Parathyroid adenoma (tissue), 2 donors: Measurements from ENCODE around the gene CES3.
"Not testable (repeated sequence)": the region's sequence is repeated elsewhere in the genome, so short reads cannot be mapped to it uniquely, and the experiment has no call there.

Source experiments
- H2AFZ ChIP-seq: fragments of 300-600 bp; sonication (generic); one replicate; pipeline ENCODE4 v1.7.0; 2017; ENCODE audit warnings: antibody characterized with exemption, mild to moderate bottlenecking
- H3K27ac ChIP-seq: fragments of 300-600 bp; sonication (generic); one replicate; pipeline ENCODE4 v1.7.0; 2017
- H3K27me3 ChIP-seq: fragments of 300-600 bp; sonication (generic); one replicate; pipeline ENCODE4 v1.7.0; 2017; ENCODE audit warnings: low read length; ENCODE audit not compliant: control insufficient read depth, insufficient read depth
- H3K36me3 ChIP-seq: fragments of 300-600 bp; sonication (generic); one replicate; pipeline ENCODE4 v1.7.0; 2017; ENCODE audit warnings: low read length; ENCODE audit not compliant: control insufficient read depth, insufficient read depth
- H3K4me1 ChIP-seq: fragments of 300-600 bp; sonication (generic); one replicate; pipeline ENCODE4 v1.7.0; 2017; ENCODE audit warnings: control low read depth
- H3K4me2 ChIP-seq: fragments of 300-600 bp; sonication (generic); one replicate; pipeline ENCODE4 v1.7.0; 2017; ENCODE audit warnings: low read length
- H3K4me3 ChIP-seq: fragments of 300-600 bp; sonication (generic); one replicate; pipeline ENCODE4 v1.7.0; 2017; ENCODE audit warnings: low read depth, low read length
- H3K79me2 ChIP-seq: fragments of 300-600 bp; sonication (generic); one replicate; pipeline ENCODE4 v1.7.0; 2017; ENCODE audit warnings: control low read depth
- H3K9ac ChIP-seq: fragments of 300-600 bp; sonication (generic); one replicate; pipeline ENCODE4 v1.7.0; 2017; ENCODE audit warnings: mild to moderate bottlenecking
- H3K9me3 ChIP-seq: fragments of 300-600 bp; sonication (generic); one replicate; pipeline ENCODE4 v1.7.0; 2017; ENCODE audit warnings: low read length; ENCODE audit not compliant: control insufficient read depth
- TF ChIP-seq, protein P1 (sequence below): fragments of 300-600 bp; sonication (generic); IDR thresholded peaks from one replicate; pipeline ENCODE4 v1.7.0; 2017; ENCODE audit warnings: antibody characterized with exemption, mild to moderate bottlenecking
- donor health status: primary hyperparathyroidism.

The CES3 gene

DNA sequence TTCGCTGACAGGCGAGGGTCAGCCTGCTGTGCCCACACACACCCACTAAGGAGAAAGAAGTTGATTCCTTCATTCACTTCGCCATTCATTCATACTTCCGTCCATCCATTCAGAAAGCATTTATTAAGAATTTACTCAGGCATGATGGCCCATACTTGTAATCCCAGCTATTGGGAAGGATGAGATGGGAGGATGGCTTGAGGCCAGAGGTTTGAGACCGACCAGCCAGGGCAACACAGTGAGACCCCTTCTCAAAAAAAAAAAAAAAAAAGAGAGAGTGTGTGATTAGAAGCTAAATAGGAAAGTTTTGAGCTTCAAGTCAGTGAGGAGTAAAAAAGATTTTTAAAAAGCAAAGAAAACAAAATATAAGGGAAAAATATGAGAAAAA, 17.0 kb upstream of the CES3 start:
- Histone ChIP-seq H3K4me2 (no peak overlapping the region), H3K4me3 (no peak overlapping the region), H3K27ac (no peak overlapping the region), H3K79me2 (no peaks in the 10 kb centered on the region), H3K36me3 (no peaks in the 10 kb centered on the region), H3K9ac (no peak overlapping the region), H3K27me3 (no peaks in the 10 kb centered on the region), H3K4me1 (peaks cover 14% of the 10 kb centered on the region), H2AFZ (no peak overlapping the region), H3K9me3 (no peaks in the 10 kb centered on the region)
- TF ChIP-seq, protein P1, sequence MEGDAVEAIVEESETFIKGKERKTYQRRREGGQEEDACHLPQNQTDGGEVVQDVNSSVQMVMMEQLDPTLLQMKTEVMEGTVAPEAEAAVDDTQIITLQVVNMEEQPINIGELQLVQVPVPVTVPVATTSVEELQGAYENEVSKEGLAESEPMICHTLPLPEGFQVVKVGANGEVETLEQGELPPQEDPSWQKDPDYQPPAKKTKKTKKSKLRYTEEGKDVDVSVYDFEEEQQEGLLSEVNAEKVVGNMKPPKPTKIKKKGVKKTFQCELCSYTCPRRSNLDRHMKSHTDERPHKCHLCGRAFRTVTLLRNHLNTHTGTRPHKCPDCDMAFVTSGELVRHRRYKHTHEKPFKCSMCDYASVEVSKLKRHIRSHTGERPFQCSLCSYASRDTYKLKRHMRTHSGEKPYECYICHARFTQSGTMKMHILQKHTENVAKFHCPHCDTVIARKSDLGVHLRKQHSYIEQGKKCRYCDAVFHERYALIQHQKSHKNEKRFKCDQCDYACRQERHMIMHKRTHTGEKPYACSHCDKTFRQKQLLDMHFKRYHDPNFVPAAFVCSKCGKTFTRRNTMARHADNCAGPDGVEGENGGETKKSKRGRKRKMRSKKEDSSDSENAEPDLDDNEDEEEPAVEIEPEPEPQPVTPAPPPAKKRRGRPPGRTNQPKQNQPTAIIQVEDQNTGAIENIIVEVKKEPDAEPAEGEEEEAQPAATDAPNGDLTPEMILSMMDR: no peak

DNA sequence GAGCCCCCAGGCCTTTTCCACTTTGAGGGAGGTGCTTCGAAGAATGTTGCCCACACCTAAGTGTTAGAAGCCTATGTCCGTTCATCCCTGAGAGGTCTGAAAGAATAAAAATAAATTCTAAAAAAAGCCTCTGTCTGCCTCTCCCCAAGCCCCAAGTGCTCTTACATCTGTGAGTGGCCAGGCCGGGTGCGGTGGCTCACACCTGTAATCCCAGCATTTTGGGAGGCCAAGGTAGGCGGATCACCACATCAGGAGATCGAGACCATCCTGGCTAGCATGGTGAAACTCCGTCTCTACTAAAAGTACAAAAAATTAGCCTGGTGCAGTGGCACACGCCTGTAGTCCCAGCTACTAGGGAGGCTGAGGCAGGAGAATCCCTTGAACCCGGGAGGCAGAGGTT, 16.1 kb upstream of the CES3 start:
- H3K27ac ChIP-seq, H3K27me3 ChIP-seq, H3K36me3 ChIP-seq: not testable (repeated sequence)

DNA sequence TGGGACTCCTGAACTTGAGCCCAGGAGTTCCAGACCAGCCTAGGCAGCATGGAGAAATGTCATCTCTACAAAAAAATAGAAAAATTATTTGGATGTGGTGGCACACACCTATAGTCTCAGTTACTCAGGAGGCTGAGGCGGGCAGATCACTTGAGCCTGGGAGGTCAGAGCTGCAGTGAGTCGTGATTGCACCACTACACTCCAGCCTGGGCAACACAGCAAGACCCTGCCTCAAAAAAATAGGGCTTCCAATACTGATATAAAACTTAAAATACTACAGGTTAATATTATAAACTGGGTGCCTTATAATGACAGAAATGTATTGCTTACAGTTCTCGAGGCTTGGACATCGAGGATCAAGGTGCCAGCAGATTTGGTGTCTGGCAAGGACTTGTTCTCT, 15.1 kb upstream of the CES3 start:
- H3K4me3 ChIP-seq: no peak overlapping the region
- H3K36me3 ChIP-seq: no peaks in the 10 kb centered on the region
- no peak overlapping the region for H2AFZ ChIP-seq
- TF ChIP-seq, protein P1: no peak
- H3K79me2 ChIP-seq: no peaks in the 10 kb centered on the region
- no peak overlapping the region for H3K27ac ChIP-seq
- H3K4me1 ChIP-seq: peaks cover 14% of the 10 kb centered on the region
- H3K9ac ChIP-seq: no peak overlapping the region
- no peak overlapping the region for H3K4me2 ChIP-seq
- no peaks in the 10 kb centered on the region for H3K9me3 ChIP-seq
- H3K27me3 ChIP-seq: no peaks in the 10 kb centered on the region

More for the DNA sequence above, 16.1 kb upstream of the CES3 start:
- not testable (repeated sequence) for H3K4me2 ChIP-seq, H3K9me3 ChIP-seq, H3K9ac ChIP-seq, H3K4me3 ChIP-seq, H2AFZ ChIP-seq, H3K79me2 ChIP-seq
- peaks cover 14% of the 10 kb centered on the region for H3K4me1 ChIP-seq

DNA sequence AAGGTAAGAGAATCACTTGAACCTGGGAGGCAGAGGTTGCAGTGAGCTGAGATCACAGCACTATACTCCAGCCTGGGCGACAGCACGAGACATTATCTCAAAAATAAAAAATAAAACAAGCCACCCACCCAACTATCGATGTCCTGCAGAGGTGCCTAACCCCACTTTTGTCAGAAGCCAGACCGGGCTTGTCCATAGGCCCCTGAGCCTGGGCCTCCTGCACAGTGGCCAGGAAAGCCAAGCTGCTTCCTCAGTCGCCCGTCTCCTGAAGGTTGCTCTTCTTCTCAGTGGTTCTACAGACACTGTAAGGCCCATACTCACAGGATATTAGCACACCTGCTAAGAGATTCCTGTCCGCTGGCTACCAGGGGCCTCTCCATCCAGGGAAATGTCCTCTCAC, 14.5 kb upstream of the CES3 start:
- Histone ChIP-seq H3K27me3 (no peaks in the 10 kb centered on the region), H3K79me2 (no peaks in the 10 kb centered on the region), H3K27ac (no peak overlapping the region), H3K4me3 (no peak overlapping the region), H3K9ac (no peak overlapping the region), H3K9me3 (no peaks in the 10 kb centered on the region), H3K4me1 (peaks cover 14% of the 10 kb centered on the region), H2AFZ (no peak overlapping the region), H3K36me3 (no peaks in the 10 kb centered on the region), H3K4me2 (no peak overlapping the region)
- TF ChIP-seq, protein P1: no peak

DNA sequence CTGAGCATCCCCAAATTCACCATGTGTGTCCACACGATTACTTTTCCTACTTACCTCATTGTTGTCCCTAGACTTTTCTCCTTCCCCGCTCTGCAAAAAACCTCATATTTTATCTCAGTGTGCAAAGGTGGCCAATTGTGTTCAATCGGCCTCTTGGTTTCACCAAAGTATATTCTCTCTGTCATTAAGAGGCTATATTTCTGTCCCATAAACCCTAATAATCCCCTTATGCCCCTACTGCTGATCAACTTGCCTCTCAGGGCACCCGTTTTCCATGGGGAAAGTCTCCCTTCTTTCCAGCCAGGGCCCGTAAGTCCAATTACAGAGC, 14.1 kb upstream of the CES3 start:
- no peak overlapping the region for H3K27ac ChIP-seq
- peak overlapping the region; percentile 56 for H2AFZ ChIP-seq
- no peaks in the 10 kb centered on the region for H3K27me3 ChIP-seq
- no peak overlapping the region for H3K4me2 ChIP-seq
- no peaks in the 10 kb centered on the region for H3K9me3 ChIP-seq
- H3K79me2 ChIP-seq: no peaks in the 10 kb centered on the region
- TF ChIP-seq, protein P1: no peak
- H3K9ac ChIP-seq: no peak overlapping the region
- no peaks in the 10 kb centered on the region for H3K36me3 ChIP-seq
- H3K4me1 ChIP-seq: peaks cover 14% of the 10 kb centered on the region
- peak overlapping the region; percentile 48 for H3K4me3 ChIP-seq
